ENCODE data around the gene TPRG1.

GRCh38 chr3:189355481-189356201 is 183.9 kb downstream of the TPRG1 start:
- TF ChIP-seq CTCF (IDR thresholded peaks at IDR 0.05) (no peak), POLR2A (IDR thresholded peaks at IDR 0.05) (no peak)

Data from body of pancreas (tissue), 4 donors.